Keratinocyte (primary cell): ENCODE measurements around the gene JAK1. TPM values are rescaled to one million over a fixed set of nuclear protein-coding genes. Genes with fewer than 3 reads are reported as not detected.

ENCODE experiments used
- DNase-seq: peaks from one replicate; pipeline ENCODE4 v3.0.0-alpha.2; 2011; ENCODE audit warnings: low read depth, missing footprints, low spot score
- FAIRE-seq: peaks from 2 replicates; lab custom pipeline; 2011; peaks lifted over from hg19 to GRCh38; lab: Jason Lieb, UNC
- H2AFZ ChIP-seq: 2 replicates; pipeline ENCODE4 v1.6.0; 2012; ENCODE audit warnings: low read length, control low read depth, inconsistent platforms; ENCODE audit not compliant: control insufficient read depth
- H3K27ac ChIP-seq: 2 replicates; pipeline ENCODE4 v1.5.1; 2011; ENCODE audit warnings: low read length; ENCODE audit not compliant: control insufficient read depth, insufficient read depth
- H3K27me3 ChIP-seq: 3 replicates; pipeline ENCODE4 v1.6.0; 2011; ENCODE audit warnings: low read length; ENCODE audit not compliant: control insufficient read depth, insufficient read depth; ENCODE audit errors: extremely low read depth
- H3K36me3 ChIP-seq, 2 experiments: 2 replicates in 1 of 2; 3 replicates in 1 of 2; pipeline ENCODE4 v1.5.1; 2011; ENCODE audit warnings: low read length in 2 of 2, mild to moderate bottlenecking in 1 of 2; ENCODE audit not compliant: control insufficient read depth in 2 of 2, insufficient read depth in 2 of 2; ENCODE audit errors: extremely low read depth in 1 of 2
- H3K4me1 ChIP-seq: 3 replicates; pipeline ENCODE4 v1.5.1; 2011; ENCODE audit warnings: low read length; ENCODE audit not compliant: control insufficient read depth, insufficient read depth; ENCODE audit errors: extremely low read depth
- H3K4me2 ChIP-seq: 3 replicates; pipeline ENCODE4 v1.6.0; 2011; ENCODE audit warnings: low read depth, low read length; ENCODE audit not compliant: control insufficient read depth, insufficient read depth; ENCODE audit errors: extremely low read depth
- H3K4me3 ChIP-seq, 3 experiments: fragments of 200-600 bp in 1 of 3; sonication (generic) in 1 of 3; 2 replicates in 2 of 3; 3 replicates in 1 of 3; pipeline ENCODE4 v1.5.1; 2011 to 2016; ENCODE audit warnings: low read length in 3 of 3, mild to moderate bottlenecking in 3 of 3, control low read depth in 2 of 3, inconsistent platforms in 1 of 3, low read depth in 1 of 3, mixed read lengths in 1 of 3, mixed run types in 1 of 3, moderate library complexity in 1 of 3; ENCODE audit not compliant: control insufficient read depth in 2 of 3, insufficient read depth in 2 of 3; ENCODE audit errors: extremely low read depth in 1 of 3
- H3K79me2 ChIP-seq: 2 replicates; pipeline ENCODE4 v1.6.0; 2012; ENCODE audit warnings: low read length; ENCODE audit not compliant: control insufficient read depth, insufficient read depth
- H3K9ac ChIP-seq: 3 replicates; pipeline ENCODE4 v1.6.0; 2011; ENCODE audit warnings: low read length; ENCODE audit not compliant: control insufficient read depth, insufficient read depth; ENCODE audit errors: extremely low read depth
- H3K9me1 ChIP-seq: 3 replicates; pipeline ENCODE4 v1.6.0; 2011; ENCODE audit warnings: low read length; ENCODE audit not compliant: control insufficient read depth, insufficient read depth; ENCODE audit errors: extremely low read depth
- H3K9me3 ChIP-seq: 2 replicates; pipeline ENCODE4 v1.5.1; 2012; ENCODE audit warnings: low read depth, low read length; ENCODE audit not compliant: control insufficient read depth
- H4K20me1 ChIP-seq: 3 replicates; pipeline ENCODE4 v1.6.0; 2011; ENCODE audit warnings: low read length; ENCODE audit not compliant: control insufficient read depth, insufficient read depth; ENCODE audit errors: extremely low read depth
- EZH2 ChIP-seq: IDR thresholded peaks from one replicate; pipeline ENCODE4 v1.6.1; 2012; ENCODE audit warnings: inconsistent platforms, mild to moderate bottlenecking, low read length, moderate library complexity
- dilution Hi-C: fragments of 300-500 bp; cut with MboI; formaldehyde crosslinking; loops from one replicate; pipeline ENCODE4 v1.7.0; 2020; ENCODE audit warnings: low sequenced_read_pairs; ENCODE audit not compliant: extremely low pct_ligation_motif_present
- polyA plus RNA-seq, 5 experiments: library from polyadenylated mRNA; depleted of rRNA in 3 of 5; stranded (reverse) in 3 of 5; stranded (forward) in 1 of 5; unstranded in 1 of 5; fragments of >200 nt; gene quantifications; 1 replicate in 1 of 5; 2 replicates in 3 of 5; 3 replicates in 1 of 5; pipeline versions ENCODE4 v1.2.1 to v1.2.3, GENCODE V29; 2011 to 2012; ENCODE audit warnings: missing spikeins in 2 of 5, low read depth in 1 of 5, low replicate concordance in 1 of 5
- TF ChIP-seq, protein P1 (sequence below), 3 experiments: IDR thresholded peaks in 1 of 3; conservative IDR thresholded peaks in 1 of 3; optimal IDR thresholded peaks in 1 of 3; 2 replicates in 2 of 3; 3 replicates in 1 of 3; pipeline versions ENCODE3 to v1.5.1; 2011; ENCODE audit warnings: low read length in 3 of 3, mild to moderate bottlenecking in 3 of 3, moderate library complexity in 2 of 3, control low read depth in 1 of 3, inconsistent platforms in 1 of 3; ENCODE audit not compliant: insufficient read depth in 2 of 3; ENCODE audit errors: extremely low read depth in 1 of 3

JAK1 gene
- polyA plus RNA-seq, 1 donor (not counting 4 experiments of a cell fraction or from before 2014, with no cell fraction given), result 50.9 TPM

DNA sequence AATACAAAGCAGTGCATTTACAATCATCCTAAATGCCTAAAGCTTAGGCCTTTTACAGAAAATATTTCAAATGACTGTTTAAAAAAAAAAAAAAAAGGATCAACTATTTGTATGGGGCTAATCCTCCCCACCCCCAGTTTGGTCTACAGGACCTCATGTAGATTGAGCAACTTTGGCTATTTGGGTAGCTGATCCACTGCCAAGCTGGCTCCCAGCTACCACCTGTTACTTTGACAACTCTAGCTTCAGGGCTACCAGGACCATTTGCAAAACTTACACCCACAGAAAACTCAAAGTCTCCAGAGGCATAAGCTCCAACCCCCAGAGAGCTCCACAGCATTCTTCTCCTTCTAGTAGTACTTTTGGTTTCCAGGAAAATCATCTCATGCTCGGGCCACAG lies 29.4 kb downstream of the JAK1 start:
- dilution Hi-C loops, result no loop called here
- TF ChIP-seq, protein P1, sequence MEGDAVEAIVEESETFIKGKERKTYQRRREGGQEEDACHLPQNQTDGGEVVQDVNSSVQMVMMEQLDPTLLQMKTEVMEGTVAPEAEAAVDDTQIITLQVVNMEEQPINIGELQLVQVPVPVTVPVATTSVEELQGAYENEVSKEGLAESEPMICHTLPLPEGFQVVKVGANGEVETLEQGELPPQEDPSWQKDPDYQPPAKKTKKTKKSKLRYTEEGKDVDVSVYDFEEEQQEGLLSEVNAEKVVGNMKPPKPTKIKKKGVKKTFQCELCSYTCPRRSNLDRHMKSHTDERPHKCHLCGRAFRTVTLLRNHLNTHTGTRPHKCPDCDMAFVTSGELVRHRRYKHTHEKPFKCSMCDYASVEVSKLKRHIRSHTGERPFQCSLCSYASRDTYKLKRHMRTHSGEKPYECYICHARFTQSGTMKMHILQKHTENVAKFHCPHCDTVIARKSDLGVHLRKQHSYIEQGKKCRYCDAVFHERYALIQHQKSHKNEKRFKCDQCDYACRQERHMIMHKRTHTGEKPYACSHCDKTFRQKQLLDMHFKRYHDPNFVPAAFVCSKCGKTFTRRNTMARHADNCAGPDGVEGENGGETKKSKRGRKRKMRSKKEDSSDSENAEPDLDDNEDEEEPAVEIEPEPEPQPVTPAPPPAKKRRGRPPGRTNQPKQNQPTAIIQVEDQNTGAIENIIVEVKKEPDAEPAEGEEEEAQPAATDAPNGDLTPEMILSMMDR (optimal IDR thresholded peaks at IDR 0.05 in 1 of 3, IDR thresholded peaks at IDR 0.05 in 1 of 3, conservative IDR thresholded peaks at IDR 0.05 in 1 of 3; ENCODE audit: extremely low read depth in 1 of 3, insufficient read depth in 2 of 3, low read length in 3 of 3), result no peak
- TF ChIP-seq EZH2, result no peak
- DNase-seq (no peak), FAIRE-seq (no peak)
- Histone ChIP-seq H3K9me3 (no peaks in the 10 kb centered on the region), H4K20me1 (no peaks in the 10 kb centered on the region), H3K27me3 (no peaks in the 10 kb centered on the region), H2AFZ (no peak overlapping the region), H3K27ac (no peak overlapping the region), H3K36me3 (no peaks in the 10 kb centered on the region), H3K4me2 (no peak overlapping the region), H3K9me1 (no peaks in the 10 kb centered on the region), H3K9ac (no peak overlapping the region), H3K4me3 (no peak overlapping the region), H3K4me1 (peaks cover 14% of the 10 kb centered on the region), H3K79me2 (peaks cover 58% of the 10 kb centered on the region)

DNA sequence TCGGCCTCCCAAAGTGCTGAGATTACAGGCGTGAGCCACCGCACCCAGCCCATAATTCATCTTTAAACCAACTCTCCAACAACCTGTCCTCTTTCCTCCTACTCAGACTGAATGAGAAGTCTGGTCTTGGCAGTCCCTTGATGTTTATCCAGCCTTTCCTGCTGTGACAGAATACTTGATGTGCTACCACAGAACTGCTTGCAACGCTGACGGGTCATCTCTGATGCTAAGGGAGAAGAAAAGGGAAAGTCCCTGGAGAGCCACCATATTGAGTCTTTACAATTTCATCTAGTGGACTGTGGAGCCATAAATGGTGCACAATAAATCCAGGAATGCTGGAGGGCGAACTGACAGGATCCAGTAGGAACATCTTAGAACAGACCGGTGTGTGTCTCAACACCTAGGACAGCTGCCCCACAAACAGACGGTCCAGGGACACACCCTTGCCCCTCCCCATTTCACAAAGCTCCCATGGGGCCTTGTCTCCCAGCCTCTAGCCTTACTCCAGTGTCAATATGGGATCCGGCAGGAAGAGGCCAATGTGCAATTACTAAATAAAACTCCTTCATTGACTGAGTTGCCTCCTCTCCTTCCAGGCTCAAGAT lies 30.7 kb downstream of the JAK1 start:
- H3K79me2 ChIP-seq, result peaks cover 56% of the 10 kb centered on the region
- H2AFZ ChIP-seq, result no peak overlapping the region
- no peak overlapping the region for H3K27ac ChIP-seq
- no peak overlapping the region for H3K4me3 ChIP-seq
- H3K4me1 ChIP-seq, result peaks cover 14% of the 10 kb centered on the region
- dilution Hi-C loops, result no loop called here
- no peaks in the 10 kb centered on the region for H3K9me1 ChIP-seq
- TF ChIP-seq, protein P1 (optimal IDR thresholded peaks at IDR 0.05 in 1 of 3, IDR thresholded peaks at IDR 0.05 in 1 of 3, conservative IDR thresholded peaks at IDR 0.05 in 1 of 3; ENCODE audit: extremely low read depth in 1 of 3, insufficient read depth in 2 of 3, low read length in 3 of 3), result no peak
- H3K36me3 ChIP-seq, result no peaks in the 10 kb centered on the region
- H3K27me3 ChIP-seq, result no peaks in the 10 kb centered on the region
- FAIRE-seq, result no peak
- H3K4me2 ChIP-seq, result no peak overlapping the region
- H3K9ac ChIP-seq, result no peak overlapping the region
- H3K9me3 ChIP-seq, result no peaks in the 10 kb centered on the region
- DNase-seq, result no peak
- no peaks in the 10 kb centered on the region for H4K20me1 ChIP-seq
